Breast epithelium (tissue), 4 donors: Measurements from ENCODE around the gene ARHGAP44. TPM values are rescaled to one million over a fixed set of nuclear protein-coding genes. Genes with fewer than 3 reads are reported as not detected.

Experiments used
- DNase-seq, 2 donors: peaks; one replicate each; pipeline ENCODE4 v3.0.0-alpha.2; 2019; ENCODE audit warnings: low spot score in 2 of 2
- H3K27ac ChIP-seq, 2 donors: fragments of 200-600 bp; sonication (generic) in 1 of 2; one replicate each; pipeline ENCODE4 v1.5.1; 2016 to 2019; ENCODE audit warnings: mild to moderate bottlenecking in 1 of 2
- H3K27me3 ChIP-seq, 2 donors: fragments of 200-600 bp; sonication (generic) in 1 of 2; one replicate each; pipeline versions ENCODE4 v1.5.1 to v1.6.0; 2017 to 2019; ENCODE audit warnings: control low read depth in 1 of 2, mild to moderate bottlenecking in 1 of 2
- H3K36me3 ChIP-seq: fragments of 200-600 bp; one replicate; pipeline ENCODE4 v1.5.1; 2019
- H3K4me1 ChIP-seq, 2 donors: fragments of 200-600 bp; sonication (generic); one replicate each; pipeline ENCODE4 v1.5.1; 2016 to 2019; ENCODE audit warnings: control low read depth in 1 of 2
- H3K4me3 ChIP-seq, 3 donors: fragments of 200-600 bp; sonication (generic); 1 replicate in 2 of 3; 2 replicates in 1 of 3; pipeline ENCODE4 v1.5.1; 2016 to 2019; ENCODE audit warnings: mild to moderate bottlenecking in 3 of 3, moderate library complexity in 2 of 3
- H3K9me3 ChIP-seq, 2 donors: fragments of 200-600 bp; sonication (generic) in 1 of 2; one replicate each; pipeline ENCODE4 v1.5.1; 2016 to 2019; ENCODE audit warnings: control low read depth in 1 of 2
- POLR2A ChIP-seq: fragments of 450-650 bp; IDR thresholded peaks from one replicate; pipeline ENCODE4 v1.6.1; 2016; ENCODE audit warnings: antibody characterized with exemption, mild to moderate bottlenecking, moderate library complexity
- POLR2AphosphoS5 ChIP-seq, 3 donors: sonication (generic); formaldehyde crosslinking; IDR thresholded peaks; one replicate each; pipeline ENCODE4 v1.6.1; 2017; ENCODE audit warnings: antibody characterized with exemption in 3 of 3
- intact Hi-C: fragments of 100-400 bp; cut with DNase I; formaldehyde crosslinking; loops from one replicate; pipeline ENCODE4 v1.15.1; 2023; ENCODE audit warnings: low total_unique reads
- total RNA-seq, 3 donors: library from RNA; depleted of rRNA; stranded (reverse); fragments of >200 nt; gene quantifications; one replicate each; pipeline ENCODE4 v1.1.0, GENCODE V29; 2016
- TF ChIP-seq, protein P1 (sequence below), 3 donors: fragments of 450-650 bp; IDR thresholded peaks; one replicate each; pipeline ENCODE4 v1.5.1; 2016 to 2017; ENCODE audit warnings: antibody characterized with exemption in 3 of 3, mild to moderate bottlenecking in 3 of 3, moderate library complexity in 3 of 3

ARHGAP44 gene
- total RNA-seq, 3 donors from 2014 or later: 2.4 to 13.0 (median 4.9) TPM

DNA sequence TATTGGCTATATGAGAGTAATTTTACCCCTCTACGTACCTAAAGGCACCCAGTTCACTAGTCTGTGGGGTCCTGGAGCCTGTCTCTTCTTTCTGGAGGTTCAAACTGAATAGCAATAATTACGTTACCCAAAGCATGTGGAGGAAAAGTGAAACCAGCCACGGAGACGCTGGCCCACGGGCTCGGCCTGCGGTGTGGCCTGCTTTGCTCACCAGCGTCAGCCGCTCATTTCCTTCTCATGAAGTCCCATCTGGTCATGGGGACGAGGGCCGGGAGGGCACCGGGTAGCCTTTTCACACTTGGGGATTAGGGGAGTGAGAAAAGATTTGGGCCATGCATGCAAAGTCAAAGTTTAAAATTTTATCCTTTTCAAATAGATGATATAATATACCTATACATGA, 201.6 kb downstream of the ARHGAP44 start:
- Histone ChIP-seq H3K36me3 (peaks cover 14% of the 10 kb centered on the region), H3K27ac (no peak overlapping the region)
- DNase-seq: no peak

DNA sequence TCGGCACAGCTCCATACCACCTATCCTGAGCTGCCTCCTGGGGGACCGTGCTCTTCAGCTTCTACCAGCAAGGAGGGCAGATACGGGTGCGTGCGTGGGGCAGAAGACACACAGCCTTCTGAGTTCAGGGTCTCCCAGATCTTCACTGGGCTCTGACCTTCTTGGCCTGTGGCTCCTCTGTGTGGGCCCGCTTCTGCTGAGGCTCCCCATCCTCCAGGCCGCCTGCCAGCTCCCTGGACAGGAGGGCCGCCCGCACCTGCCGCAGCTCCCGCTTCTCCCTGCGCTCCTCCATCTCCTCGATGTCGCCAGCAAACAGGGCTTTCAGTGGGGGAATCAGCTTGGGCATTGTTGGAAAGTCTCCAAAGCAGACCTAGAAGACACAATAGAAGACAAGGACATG, 203.4 kb downstream of the ARHGAP44 start:
- intact Hi-C loops: loop anchor here (10.0 kb wide), 1 partner anchor 1448 kb away; no protein-coding TSS in a partner anchor
- no peaks in the 10 kb centered on the region for H3K27me3 ChIP-seq
- TF ChIP-seq POLR2A: no peak
- TF ChIP-seq, protein P1, sequence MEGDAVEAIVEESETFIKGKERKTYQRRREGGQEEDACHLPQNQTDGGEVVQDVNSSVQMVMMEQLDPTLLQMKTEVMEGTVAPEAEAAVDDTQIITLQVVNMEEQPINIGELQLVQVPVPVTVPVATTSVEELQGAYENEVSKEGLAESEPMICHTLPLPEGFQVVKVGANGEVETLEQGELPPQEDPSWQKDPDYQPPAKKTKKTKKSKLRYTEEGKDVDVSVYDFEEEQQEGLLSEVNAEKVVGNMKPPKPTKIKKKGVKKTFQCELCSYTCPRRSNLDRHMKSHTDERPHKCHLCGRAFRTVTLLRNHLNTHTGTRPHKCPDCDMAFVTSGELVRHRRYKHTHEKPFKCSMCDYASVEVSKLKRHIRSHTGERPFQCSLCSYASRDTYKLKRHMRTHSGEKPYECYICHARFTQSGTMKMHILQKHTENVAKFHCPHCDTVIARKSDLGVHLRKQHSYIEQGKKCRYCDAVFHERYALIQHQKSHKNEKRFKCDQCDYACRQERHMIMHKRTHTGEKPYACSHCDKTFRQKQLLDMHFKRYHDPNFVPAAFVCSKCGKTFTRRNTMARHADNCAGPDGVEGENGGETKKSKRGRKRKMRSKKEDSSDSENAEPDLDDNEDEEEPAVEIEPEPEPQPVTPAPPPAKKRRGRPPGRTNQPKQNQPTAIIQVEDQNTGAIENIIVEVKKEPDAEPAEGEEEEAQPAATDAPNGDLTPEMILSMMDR (IDR thresholded peaks at IDR 0.05): no peak
- no peak for TF ChIP-seq POLR2AphosphoS5 (IDR thresholded peaks at IDR 0.05)
- no peak for DNase-seq
- no peak overlapping the region for H3K4me3 ChIP-seq
- H3K36me3 ChIP-seq: peaks cover 20% of the 10 kb centered on the region
- no peaks in the 10 kb centered on the region for H3K9me3 ChIP-seq
- H3K4me1 ChIP-seq: no peaks in the 10 kb centered on the region
- H3K27ac ChIP-seq: no peak overlapping the region

More for the DNA sequence above, 201.6 kb downstream of the ARHGAP44 start:
- TF ChIP-seq POLR2A (no peak), POLR2AphosphoS5 (IDR thresholded peaks at IDR 0.05) (no peak)
- TF ChIP-seq, protein P1 (IDR thresholded peaks at IDR 0.05): no peak
- H3K4me3 ChIP-seq: no peak overlapping the region
- no peaks in the 10 kb centered on the region for H3K9me3 ChIP-seq
- H3K27me3 ChIP-seq: no peaks in the 10 kb centered on the region
- intact Hi-C loops: loop anchor here (10.0 kb wide), 1 partner anchor 1446 kb away; no protein-coding TSS in a partner anchor
- H3K4me1 ChIP-seq: no peaks in the 10 kb centered on the region

DNA sequence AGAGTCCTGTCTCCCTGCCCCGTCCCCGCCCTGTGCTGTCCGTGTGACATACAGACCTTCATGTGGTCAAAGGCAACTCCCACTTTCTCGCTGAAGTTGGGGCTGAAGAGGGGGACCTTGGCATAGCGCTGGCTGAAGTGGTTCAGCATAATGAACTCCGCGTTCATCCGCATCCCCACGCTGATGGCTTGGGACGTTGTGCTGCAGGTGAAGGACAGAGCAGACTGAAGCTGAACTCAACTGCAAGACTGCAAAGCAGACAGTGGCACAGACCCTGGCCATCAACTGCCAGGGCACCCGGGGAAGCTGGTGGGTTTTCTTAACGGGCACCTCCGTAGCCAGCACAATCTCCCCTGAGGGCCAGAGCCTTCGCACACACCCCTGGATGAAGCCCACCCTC, 204.3 kb downstream of the ARHGAP44 start:
- Histone ChIP-seq H3K27ac (no peak overlapping the region), H3K4me1 (no peaks in the 10 kb centered on the region), H3K9me3 (no peaks in the 10 kb centered on the region), H3K4me3 (no peak overlapping the region), H3K36me3 (peaks cover 27% of the 10 kb centered on the region), H3K27me3 (no peaks in the 10 kb centered on the region)
- no peak for DNase-seq
- TF ChIP-seq POLR2A: no peak
- TF ChIP-seq POLR2AphosphoS5 (IDR thresholded peaks at IDR 0.05): no peak
- TF ChIP-seq, protein P1 (IDR thresholded peaks at IDR 0.05): no peak
- intact Hi-C loops: loop anchor here (10.0 kb wide), 1 partner anchor 1449 kb away; no protein-coding TSS in a partner anchor

DNA sequence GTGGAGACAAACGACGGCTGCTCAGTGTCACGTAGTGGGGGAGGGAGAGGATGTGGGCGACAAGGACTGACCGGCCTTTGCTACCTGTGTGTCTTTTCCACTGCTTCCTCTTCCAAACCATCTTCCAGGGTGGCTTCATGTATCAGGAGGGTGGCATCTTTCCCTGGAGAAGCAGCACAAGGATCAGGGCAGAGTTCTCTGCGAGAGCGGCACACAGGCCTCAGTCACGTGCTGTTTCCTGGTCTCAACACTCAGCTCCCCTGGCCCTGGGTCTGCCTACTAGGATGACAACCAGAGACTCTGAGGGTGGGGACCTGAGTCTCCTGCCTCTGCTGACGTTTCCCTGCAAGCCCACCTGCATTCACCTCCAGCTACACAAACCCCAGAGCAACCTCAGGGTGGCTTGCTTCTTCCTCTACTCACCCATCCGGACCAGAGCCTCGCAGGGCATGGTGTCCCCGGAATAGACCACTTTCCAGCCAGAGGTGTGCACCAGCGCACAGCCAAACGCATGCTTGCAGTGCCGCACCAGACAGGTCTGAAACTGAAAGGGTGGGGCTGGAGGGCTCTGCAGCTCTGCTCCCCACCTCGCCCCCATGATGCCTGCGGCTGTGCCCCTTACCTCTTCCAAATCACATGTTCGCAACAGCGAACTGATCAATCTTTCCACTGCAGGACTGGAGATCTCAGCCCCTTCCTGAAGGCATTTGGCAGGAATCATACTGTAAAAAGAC, 205.2 kb downstream of the ARHGAP44 start:
- intact Hi-C loops: loop anchor here (10.0 kb wide), 1 partner anchor 1450 kb away; no protein-coding TSS in a partner anchor
- TF ChIP-seq POLR2A (no peak), POLR2AphosphoS5 (IDR thresholded peaks at IDR 0.05) (no peak)
- TF ChIP-seq, protein P1 (IDR thresholded peaks at IDR 0.05): no peak
- Histone ChIP-seq H3K27me3 (no peaks in the 10 kb centered on the region), H3K36me3 (peaks cover 27% of the 10 kb centered on the region), H3K27ac (no peak overlapping the region), H3K9me3 (no peaks in the 10 kb centered on the region), H3K4me3 (no peak overlapping the region), H3K4me1 (no peaks in the 10 kb centered on the region)
- no peak for DNase-seq
